Posterior cingulate gyrus (tissue), 11 donors: ENCODE data around the gene HK1.
A peak's percentile ranks its signal among the peaks of the same experiment; 100 is the strongest.
"Not testable (repeated sequence)": the region's sequence is repeated elsewhere in the genome, so short reads cannot be mapped to it uniquely, and the experiment has no call there.

Experiments used
- DNase-seq, 10 donors: peaks; one replicate each; pipeline versions ENCODE4 v3.0.0 to v3.0.0-alpha.2; 2020 to 2021; ENCODE audit warnings: mixed read lengths in 3 of 10
- intact Hi-C: fragments of 100-400 bp; cut with DNase I; formaldehyde crosslinking; loops from one replicate; pipeline ENCODE4 v1.15.1; 2023

HK1 gene

GRCh38 chr10:69323622-69324021 lies 45.3 kb downstream of the HK1 start:
- peak in 2 of 10 donors; percentile 82 to 85 for DNase-seq
- intact Hi-C loops: no loop called here

GRCh38 chr10:69324583-69324982 lies 46.3 kb downstream of the HK1 start:
- no peak for DNase-seq
- intact Hi-C loops: no loop called here

GRCh38 chr10:69325637-69326523 lies 47.6 kb downstream of the HK1 start:
- DNase-seq: peak in 3 of 10 donors; percentile 83 to 89 (median 88)

GRCh38 chr10:69326692-69327091 lies 48.4 kb downstream of the HK1 start:
- intact Hi-C loops: loop anchor here (5.0 kb wide), 1 partner anchor 51 kb away; no protein-coding TSS in a partner anchor
- no peak for DNase-seq

More at GRCh38 chr10:69325637-69326523, 47.6 kb downstream of the HK1 start:
- intact Hi-C loops: loop anchor here (5.0 kb wide), 1 partner anchor 51 kb away; no protein-coding TSS in a partner anchor

- intact Hi-C loops: loop anchor here (5.0 kb wide), 1 partner anchor 50 kb away; no protein-coding TSS in a partner anchor
- DNase-seq: peak; percentile 41 to 96 (median 74)
These were observed 49.4 kb downstream of the HK1 start for GRCh38 chr10:69327463-69328379.

GRCh38 chr10:69328380-69328735 lies 50.1 kb downstream of the HK1 start:
- DNase-seq: peak in 1 of 10 donors; percentile 13
- intact Hi-C loops: loop anchor here (5.0 kb wide), 1 partner anchor 49 kb away; no protein-coding TSS in a partner anchor

GRCh38 chr10:69328888-69329287 lies 50.6 kb downstream of the HK1 start:
- DNase-seq: not testable (repeated sequence)
- intact Hi-C loops: loop anchor here (5.0 kb wide), 1 partner anchor 48 kb away; no protein-coding TSS in a partner anchor

- intact Hi-C loops: loop anchor here (5.0 kb wide), 1 partner anchor 48 kb away; no protein-coding TSS in a partner anchor
- DNase-seq: peak in 1 of 10 donors; percentile 18
These were observed 51.5 kb downstream of the HK1 start for GRCh38 chr10:69329721-69330178.

GRCh38 chr10:69331161-69331560 lies 52.9 kb downstream of the HK1 start:
- DNase-seq: peak in 1 of 10 donors; percentile 0
- intact Hi-C loops: no loop called here

GRCh38 chr10:69332278-69333010 lies 54.1 kb downstream of the HK1 start:
- peak in 1 of 10 donors; percentile 34 for DNase-seq
- intact Hi-C loops: no loop called here

GRCh38 chr10:69333205-69333604 lies 54.9 kb downstream of the HK1 start:
- peak in 1 of 10 donors; percentile 39 for DNase-seq
- intact Hi-C loops: no loop called here

GRCh38 chr10:69333865-69334301 lies 55.6 kb downstream of the HK1 start:
- intact Hi-C loops, DNase-seq: not testable (repeated sequence)

- DNase-seq: peak in 1 of 10 donors; percentile 70
- intact Hi-C loops: no loop called here
These were observed 56.2 kb downstream of the HK1 start for GRCh38 chr10:69334302-69335062.

GRCh38 chr10:69335063-69335587 lies 56.8 kb downstream of the HK1 start:
- peak in 6 of 10 donors; percentile 20 to 92 (median 66) for DNase-seq
- intact Hi-C loops: no loop called here

- DNase-seq: peak in 1 of 10 donors; percentile 59
- intact Hi-C loops: no loop called here
These were observed 57.3 kb downstream of the HK1 start for GRCh38 chr10:69335613-69336012.

GRCh38 chr10:69336952-69337295 lies 58.6 kb downstream of the HK1 start:
- intact Hi-C loops: no loop called here
- DNase-seq: no peak

- peak in 1 of 10 donors; percentile 86 for DNase-seq
- intact Hi-C loops: no loop called here
These were observed 59.2 kb downstream of the HK1 start for GRCh38 chr10:69337296-69338132.

- peak in 1 of 10 donors; percentile 80 for DNase-seq
- intact Hi-C loops: no loop called here
These were observed 59.8 kb downstream of the HK1 start for GRCh38 chr10:69338133-69338456.
